Hematopoietic multipotent progenitor cell treated with erythropoietin and hydrocortisone succinate and interleukin-3 and kit ligand, for 6 days (in vitro differentiated cells): ENCODE measurements around the gene ATP10A.

ENCODE experiments used
- DNase-seq: peaks from one replicate; pipeline ENCODE4 v3.0.0-alpha.2; 2015

The ATP10A gene, protein sequence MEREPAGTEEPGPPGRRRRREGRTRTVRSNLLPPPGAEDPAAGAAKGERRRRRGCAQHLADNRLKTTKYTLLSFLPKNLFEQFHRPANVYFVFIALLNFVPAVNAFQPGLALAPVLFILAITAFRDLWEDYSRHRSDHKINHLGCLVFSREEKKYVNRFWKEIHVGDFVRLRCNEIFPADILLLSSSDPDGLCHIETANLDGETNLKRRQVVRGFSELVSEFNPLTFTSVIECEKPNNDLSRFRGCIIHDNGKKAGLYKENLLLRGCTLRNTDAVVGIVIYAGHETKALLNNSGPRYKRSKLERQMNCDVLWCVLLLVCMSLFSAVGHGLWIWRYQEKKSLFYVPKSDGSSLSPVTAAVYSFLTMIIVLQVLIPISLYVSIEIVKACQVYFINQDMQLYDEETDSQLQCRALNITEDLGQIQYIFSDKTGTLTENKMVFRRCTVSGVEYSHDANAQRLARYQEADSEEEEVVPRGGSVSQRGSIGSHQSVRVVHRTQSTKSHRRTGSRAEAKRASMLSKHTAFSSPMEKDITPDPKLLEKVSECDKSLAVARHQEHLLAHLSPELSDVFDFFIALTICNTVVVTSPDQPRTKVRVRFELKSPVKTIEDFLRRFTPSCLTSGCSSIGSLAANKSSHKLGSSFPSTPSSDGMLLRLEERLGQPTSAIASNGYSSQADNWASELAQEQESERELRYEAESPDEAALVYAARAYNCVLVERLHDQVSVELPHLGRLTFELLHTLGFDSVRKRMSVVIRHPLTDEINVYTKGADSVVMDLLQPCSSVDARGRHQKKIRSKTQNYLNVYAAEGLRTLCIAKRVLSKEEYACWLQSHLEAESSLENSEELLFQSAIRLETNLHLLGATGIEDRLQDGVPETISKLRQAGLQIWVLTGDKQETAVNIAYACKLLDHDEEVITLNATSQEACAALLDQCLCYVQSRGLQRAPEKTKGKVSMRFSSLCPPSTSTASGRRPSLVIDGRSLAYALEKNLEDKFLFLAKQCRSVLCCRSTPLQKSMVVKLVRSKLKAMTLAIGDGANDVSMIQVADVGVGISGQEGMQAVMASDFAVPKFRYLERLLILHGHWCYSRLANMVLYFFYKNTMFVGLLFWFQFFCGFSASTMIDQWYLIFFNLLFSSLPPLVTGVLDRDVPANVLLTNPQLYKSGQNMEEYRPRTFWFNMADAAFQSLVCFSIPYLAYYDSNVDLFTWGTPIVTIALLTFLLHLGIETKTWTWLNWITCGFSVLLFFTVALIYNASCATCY (N-terminal part only)

DNA sequence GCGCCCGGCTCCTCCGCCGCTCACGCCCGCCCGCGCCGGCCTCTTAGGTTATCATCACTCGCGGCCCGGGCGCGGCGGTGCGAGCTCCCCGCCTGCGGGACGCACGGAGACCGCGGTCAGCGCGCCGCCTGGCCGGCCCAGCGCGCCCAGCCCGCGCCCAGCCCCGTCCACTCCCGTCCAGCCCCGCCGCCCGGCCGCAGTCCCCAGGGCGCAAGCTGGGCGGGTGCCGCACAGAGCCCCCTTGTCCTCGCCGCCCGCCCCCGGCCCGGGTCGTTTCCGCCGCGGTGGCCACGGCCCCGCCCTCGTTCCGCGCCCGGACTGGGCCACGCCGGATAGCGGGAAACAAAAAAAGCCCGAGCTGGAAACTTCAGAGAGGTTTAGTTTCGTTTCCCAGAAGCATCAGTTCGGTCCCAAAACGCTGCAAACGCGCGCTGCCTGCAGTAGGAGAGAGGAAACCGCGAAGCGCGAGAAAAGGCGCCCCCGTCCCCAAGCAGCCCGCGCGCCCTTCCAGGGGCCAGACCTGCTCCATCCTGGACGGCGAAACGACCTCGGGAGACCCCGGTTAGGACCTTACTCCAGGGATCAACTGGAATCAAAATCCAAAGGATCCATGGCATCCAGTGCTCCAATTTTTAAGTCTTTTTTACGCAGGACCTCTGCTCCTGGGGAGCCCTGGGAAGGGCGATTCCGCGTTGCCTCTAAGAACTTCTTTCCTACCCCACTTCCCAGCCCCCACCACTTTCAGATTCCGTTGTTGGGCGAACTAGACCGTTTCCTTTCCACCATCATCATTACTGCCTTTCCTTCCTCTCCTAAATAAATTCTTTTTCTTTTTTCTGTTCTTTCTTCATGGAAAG, at the start of gene ATP10A:
Gene ATP10A, minus strand, starts transcription at position 217 of the 857 bp plus-strand sequence. CDS start 231 bp downstream, outside the sequence.
- peak; percentile 25 for DNase-seq

DNA sequence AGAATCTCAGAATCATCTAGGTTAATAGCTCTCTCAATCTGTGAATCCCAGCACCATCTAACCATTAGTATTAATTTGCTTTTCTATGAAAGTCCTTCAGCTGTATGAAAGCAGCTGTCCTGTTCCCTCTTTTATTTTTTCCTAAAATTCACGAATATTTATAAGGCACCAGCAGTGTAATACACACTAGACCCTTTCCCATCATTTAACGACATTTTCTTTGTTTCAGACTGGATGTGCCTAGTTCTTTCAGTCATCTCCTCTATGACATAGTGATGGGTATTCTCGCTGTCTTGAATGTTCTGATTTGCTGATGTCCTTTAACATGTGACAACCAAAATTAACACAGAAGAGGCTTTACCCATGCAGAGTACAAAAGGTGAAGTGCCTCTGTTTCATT, 48.9 kb upstream of the ATP10A start:
- no peak for DNase-seq

DNA sequence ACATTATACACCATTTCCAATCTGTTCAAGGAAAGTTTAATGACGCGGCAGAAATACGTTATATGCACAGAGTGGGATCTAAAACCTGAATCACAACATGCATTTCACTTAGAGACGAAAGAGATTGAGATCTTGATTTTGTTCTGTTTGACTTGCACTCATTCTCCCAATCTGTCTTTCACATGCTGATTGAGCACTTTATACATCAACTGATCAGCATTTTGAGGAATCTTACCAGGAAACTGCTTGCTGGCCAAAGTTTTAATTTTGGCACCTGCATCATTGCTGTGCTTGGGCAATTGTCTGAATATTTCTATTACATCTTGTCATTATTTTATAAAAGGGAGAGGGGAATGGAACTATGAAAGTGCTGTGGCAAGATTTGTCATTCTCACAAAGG, 47.7 kb upstream of the ATP10A start:
- DNase-seq = no peak

DNA sequence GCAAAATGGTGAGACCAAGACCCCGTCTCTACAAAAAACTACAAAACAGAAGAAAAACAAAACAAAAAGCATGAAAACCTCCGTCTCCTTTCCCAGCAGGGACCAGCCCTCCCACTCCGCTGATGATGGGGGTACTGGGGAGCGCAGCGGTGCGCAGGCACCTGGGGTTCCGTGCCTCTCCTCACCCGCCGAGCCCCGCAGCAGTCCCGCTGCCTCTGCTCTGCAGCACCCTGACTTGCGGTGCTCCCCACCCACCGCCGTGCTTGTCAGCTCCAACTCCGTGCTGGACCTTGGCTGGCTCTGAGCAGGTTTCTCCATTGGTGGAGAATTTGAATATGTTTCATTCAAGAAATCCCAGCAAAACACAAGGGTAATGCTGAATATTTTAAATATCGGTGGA, 46.7 kb upstream of the ATP10A start:
- DNase-seq = no peak

DNA sequence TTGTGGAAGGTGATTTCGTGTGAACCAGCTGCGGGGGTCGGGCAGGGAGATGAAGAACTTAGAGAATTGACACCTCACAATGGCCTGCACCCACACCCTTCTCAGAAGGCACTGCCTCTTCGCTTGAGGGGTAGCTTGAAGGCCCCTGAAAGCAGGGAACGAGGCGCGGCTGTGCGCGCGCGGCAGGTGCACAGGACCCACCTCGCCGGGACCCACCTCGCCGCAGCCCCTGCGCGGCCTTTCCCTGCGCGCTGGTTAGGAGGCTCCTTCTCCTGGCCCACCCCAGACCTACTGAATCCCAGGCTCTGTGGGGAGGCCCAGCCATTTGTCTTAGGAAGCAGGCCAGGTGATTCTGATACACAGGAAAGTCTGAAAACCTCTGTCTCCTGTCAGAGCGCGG, 46.2 kb upstream of the ATP10A start:
- no peak for DNase-seq

DNA sequence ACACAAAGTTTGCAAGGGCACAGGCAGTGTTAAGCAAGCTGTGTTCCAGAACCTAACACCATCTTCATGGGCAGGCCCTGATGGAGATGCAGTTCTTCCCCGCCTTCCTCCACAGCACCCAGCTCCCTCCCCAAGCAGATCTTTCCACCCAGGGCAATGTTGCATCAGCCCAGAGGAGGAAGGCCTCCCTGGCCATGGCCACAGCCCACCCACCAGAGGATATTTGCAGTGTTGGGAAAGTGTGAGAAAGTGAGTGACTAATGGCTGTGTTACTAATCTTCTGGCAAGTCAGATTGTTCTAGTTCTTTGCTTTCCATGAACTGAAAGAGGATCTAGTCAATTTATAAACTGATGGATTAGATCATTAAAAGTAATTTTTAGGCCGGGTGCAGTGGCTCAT, 42.0 kb upstream of the ATP10A start:
- DNase-seq = no peak

DNA sequence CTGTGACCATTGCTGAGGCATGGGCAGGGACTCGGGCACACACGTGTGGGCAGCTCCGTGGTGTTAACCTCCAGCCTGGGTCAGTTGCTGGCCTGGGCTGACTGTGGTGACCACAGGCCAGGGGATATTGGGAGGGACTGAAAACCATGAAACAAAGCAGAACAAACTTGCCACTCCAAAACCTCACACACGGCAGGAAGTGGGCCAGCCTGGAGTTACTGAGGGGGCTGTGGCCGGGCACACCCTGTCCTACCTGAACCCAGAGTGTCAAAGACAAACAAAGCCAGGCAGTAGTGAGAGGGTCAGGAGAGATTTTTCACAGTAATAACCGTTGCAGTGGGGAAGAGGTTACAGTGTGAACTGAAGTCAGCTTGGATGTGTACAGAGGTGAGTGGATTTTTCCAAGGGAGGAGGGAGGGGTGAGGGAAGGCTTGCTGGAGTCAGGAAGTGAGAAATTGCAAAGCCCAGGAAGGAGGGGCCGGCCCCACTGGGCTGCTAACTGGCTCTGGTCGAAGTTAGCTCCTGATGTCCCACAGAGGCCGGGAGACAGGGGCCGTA, 40.0 kb upstream of the ATP10A start:
- DNase-seq = no peak

DNA sequence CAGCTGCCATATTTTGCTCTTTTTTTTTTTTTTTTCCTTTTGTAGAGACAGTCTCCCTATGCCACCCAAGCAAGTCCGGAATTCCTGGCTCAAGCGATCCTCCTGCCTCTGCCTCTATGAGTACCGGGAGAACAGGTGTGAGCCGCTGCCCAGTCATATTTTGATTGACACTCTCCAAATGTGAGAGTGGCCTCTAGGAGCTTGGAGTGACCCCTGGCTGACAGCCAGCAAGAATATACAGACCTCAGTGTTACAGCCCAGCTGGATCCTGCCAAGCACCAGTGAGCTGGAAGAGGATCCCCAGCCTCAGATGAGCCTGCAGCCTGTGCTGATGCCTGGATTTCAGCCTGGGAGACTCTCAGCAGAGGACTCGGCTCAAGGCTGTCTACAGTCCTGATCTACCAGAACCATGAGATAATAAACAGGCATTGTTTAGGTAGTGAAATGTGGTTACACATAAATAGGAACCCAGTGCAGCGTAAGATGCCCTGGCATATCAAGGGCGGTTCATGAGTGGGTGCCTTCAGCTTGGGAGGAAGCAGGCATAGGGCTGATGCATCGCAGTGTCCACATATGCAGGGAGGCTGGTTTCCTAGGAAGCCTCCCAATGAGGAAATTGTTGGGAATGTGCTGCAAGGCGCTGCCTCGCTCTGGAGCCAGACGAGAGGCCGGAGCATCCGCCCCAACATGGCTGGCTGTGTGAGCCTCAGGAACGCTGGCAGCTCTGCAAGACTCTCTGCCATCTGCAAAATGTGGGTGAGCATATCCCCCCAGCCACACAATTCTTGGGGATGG, 38.9 kb upstream of the ATP10A start:
- no peak for DNase-seq

DNA sequence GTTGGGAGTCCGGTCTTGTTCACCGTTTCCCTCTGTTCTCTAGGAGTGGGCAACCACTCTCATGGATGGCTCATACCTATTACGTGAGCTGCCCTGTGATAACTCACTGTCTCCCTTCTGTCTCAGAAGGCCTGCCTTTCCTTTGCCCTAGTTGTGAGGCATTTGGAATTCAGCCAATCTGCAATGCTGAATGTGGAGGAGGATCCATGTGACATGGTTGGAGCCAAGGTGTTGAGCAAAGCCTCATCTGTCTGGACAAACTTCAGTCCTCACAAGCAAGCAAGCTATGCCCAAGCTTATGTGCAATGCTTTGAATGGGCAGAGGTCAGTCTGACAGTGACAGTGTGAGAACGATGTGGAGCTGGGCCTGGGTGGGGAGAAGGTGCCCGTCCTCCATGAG, 37.8 kb upstream of the ATP10A start:
- DNase-seq = no peak

DNA sequence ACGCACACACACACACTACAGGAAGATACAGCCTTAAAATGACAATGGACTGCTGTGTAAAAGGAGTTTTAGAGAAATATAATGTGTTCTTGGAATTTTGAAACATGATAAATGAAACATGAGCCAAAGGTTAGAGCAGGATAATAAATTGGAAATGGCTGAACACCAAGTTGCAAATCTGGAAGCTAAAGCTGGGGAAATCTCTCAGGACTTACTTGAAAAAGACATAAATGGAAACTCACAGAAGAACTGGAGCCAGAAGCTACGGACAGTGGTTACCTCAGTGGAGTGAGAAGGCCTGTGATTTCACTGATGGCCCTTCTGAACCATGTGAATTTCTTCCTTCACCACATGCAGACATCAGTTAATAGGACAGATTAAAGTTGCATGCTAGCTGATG, 37.3 kb upstream of the ATP10A start:
- DNase-seq = no peak

DNA sequence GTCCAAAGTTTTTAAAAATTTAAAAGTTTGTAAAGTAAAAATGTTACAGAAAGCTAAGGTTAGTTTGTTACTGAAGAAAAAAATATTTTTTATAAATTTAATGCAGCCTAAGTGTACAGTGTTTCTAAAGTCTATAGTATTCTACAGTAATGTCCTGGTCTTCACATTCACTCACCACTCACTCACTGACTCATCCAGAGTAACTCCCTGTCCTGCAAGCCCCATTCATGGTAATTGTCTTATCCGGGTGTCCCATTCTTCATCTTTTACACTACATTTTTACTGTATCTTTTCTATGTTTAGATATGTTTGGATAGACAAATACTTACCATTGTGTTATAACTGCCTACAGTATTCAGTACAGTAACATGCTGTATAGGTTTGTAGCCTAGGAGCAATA, 36.7 kb upstream of the ATP10A start:
- DNase-seq = no peak

DNA sequence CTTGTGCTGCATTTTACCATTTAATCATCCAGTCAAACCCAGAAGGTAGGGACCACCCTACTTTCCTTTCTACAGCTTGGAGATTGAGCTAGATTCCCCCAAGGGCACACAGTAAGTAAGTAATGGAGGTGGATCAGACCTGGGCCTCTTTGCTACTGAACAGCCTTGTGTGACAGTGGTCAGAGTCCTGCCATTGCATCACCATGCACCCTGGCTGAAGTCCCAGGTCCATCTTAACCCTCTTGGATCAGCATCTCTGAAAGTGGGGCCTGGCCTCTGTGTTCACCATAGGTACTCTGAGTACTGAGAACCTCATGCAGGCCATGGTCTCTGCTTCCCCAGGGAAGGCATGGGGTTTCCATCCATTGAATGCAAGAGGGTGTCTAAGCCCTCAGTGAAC, 34.5 kb upstream of the ATP10A start:
- DNase-seq = no peak

DNA sequence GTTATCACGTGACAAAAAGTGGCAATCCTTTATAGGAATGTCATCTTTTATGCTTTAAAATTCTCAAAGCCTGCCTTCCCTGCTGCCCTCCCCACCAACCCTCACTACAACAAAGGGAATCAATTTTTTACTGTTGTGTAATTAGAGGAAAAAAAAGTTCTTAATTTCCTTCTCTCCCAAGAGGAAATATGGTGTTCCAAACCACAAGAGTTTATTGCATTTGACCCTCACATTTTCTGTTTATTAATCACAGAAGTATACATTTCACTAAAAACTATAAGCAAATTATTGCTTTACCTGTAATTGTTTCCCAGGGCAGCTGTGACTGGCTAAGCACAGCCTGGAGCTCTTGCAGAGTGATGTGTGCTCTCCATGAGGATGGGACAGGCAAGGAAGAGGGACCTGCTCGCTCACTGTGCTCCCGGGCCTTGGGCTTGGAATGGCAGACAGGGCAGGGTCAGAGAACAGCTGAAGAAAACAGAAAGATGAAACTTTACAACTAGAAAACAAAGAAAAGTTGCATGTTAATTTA, 31.3 kb upstream of the ATP10A start:
- DNase-seq = no peak

DNA sequence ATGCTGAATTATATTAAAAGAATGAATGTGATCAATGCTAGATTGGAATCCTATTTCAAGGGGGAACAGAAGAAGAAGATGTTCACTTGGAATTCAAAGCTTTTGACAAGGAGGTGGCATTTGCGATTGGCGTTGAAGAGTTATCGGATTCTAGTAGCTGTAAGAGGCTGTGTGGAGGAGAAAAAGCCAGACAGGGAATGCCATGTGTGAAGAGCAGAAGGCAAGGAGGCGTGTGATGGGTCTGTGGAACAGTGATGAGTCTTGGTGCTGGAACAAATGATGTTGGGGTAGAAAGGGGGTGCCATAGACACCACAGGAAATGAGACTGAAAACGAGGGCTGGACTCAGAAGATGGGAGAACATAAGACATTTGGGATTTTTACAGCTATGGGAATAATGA, 30.5 kb upstream of the ATP10A start:
- DNase-seq = no peak

DNA sequence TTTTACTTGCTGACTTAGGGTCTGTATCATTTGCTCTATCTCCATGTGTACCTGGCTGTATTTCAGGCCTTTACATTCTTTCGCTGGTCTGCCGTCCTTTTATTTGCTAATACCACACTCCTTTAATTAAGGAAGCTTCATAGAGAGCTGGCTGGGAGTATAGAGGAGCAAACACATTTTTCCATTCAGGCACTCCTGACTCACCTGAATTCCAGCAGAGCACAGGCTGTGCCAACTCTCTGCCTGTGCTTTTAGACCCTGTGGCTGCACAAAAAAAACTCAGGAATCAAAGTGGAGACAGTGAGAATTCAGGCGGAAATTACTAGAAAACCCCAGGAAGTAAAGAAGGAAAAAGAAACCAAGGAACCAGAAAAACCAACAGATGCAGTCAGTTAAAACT, 29.0 kb upstream of the ATP10A start:
- no peak for DNase-seq

DNA sequence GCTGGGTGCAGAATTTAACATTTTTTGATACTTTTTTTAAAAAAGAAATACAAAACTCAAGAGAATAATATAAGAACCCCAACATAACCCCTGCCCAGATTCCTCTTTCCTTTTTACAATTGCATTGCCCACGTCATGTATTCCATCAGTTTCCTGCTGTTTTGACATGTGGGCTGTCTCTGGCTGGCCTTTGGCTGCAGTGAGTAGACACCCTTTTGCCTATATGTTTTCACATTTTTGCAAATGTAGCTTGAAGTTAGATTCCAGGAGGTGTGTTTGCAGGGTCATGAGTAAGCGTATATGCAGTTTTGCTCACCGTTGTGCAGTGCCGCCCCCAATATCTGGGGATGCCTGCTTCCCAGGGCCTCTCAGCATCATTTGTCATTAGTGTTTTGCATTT, 28.0 kb upstream of the ATP10A start:
- no peak for DNase-seq

DNA sequence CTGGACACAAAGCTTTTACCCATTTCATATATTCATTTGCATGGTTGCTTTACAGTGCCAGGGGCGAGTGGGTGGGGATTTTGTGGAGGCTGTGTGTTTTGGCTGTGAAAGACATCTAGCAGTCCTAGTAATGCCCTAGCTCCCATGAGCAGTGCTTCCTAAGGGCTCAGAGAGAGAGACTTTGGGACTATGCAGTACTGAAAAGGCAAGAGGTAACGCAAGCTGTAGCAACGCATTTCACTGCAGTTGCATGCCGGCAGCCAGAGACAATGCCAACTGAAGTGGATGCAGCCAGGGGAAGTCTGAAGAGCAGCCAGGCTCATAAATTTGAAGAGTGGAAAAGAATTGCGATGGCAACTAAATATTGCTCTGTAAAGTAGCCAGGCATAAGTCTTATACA, 27.4 kb upstream of the ATP10A start:
- no peak for DNase-seq

DNA sequence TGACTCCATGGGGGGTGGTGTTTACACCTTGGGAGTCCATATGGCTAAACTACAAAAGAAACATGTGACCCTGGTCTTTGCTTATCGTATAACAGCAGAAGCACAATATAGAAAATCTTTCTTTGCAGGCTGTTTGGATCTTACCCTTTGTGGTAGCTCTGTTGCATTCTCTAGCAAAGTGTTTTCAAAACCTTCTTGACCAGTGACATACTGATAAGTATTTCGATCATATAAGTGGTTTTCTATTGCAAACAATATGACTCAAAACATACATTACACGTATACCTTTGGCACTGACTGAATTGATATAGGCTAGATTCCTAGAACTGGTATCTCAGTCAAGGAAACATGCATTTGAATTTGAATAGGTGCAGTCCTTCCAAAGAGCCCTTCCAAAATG, 24.7 kb upstream of the ATP10A start:
- no peak for DNase-seq

DNA sequence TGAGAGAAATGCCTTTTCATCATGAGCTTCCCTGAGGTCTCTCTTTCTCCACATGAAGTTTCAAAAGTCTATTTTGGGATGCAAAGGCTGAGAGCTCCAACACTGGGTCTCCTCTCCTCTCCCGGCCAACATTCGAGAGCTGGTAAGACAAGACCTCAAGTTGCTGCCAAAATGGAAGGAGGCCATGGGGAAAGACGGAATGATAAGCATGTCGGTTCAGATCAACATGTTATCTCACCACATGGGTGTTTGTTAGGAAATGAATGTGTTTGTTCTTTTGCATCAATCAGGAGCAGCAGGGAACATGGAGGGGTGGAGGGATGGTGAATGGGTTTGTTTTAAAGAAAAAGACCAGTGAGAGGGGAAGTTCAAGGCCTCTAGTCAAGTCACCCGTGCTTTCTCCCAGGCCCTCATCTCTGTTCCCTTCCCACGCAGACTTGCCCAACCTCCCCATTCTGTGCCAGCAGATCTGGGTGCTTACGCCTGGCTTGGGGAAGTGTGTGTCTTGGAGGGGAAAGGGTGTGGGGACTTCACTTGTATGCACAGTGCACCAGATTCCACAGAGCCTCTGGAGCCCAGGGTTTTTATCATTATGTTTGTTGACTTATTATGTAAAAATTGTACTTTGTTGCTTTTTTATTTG, 23.5 kb upstream of the ATP10A start:
- DNase-seq = no peak

DNA sequence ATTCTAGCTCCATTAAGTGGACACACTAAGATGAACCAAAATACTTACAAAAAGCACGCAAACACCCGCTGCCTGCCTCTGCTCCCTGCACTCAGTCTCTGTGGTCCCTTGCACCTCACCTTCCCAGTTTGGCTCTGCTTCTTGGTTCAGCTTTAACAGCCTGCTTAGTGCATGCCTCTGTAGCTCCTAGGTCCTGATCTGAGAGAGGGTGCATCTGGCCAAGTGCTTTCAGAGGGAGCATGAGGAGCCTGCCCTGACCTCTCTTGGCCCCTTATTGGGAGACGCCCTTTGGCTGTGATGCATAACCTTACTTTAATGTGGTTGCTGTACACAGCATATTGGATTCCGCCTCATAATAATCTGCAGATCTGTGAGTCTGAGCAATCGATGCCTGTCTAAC, 21.2 kb upstream of the ATP10A start:
- DNase-seq = no peak
